Panc1 (cell line): Measurements from ENCODE around the gene POC1B. TPM values are rescaled to one million over a fixed set of nuclear protein-coding genes. Genes with fewer than 3 reads are reported as not detected.

ENCODE experiments used
- ATAC-seq: fragments of 200-7000 bp; cut with Tn5 transposase; 2 replicates; pipeline ENCODE4 v1.9.1; 2020; ENCODE audit warnings: mild to moderate bottlenecking, moderate library complexity
- BruUV-seq: library from RNA; stranded (reverse); fragments of 400-500 nt; replicated peaks from 2 replicates; lab custom pipeline; 2021; lab: Mats Ljungman, UMichigan
- CTCF ChIA-PET: fragments of 300-600 bp; sonication (Branson Sonifier 250); formaldehyde crosslinking; loops from one replicate; lab custom pipeline; 2022; ENCODE audit warnings: antibody characterized with exemption; lab: Charles Lee
- POLR2A ChIA-PET: fragments of 300-600 bp; sonication (Branson Sonifier 250); formaldehyde crosslinking; loops from one replicate; lab custom pipeline; 2022; ENCODE audit warnings: antibody characterized with exemption; lab: Charles Lee
- DNase-seq: peaks from one replicate; pipeline ENCODE4 v3.0.0-alpha.2; 2010; ENCODE audit warnings: low read depth, low spot score
- H3K27ac ChIP-seq: 2 replicates; pipeline ENCODE4 v1.5.1; 2011; ENCODE audit warnings: mild to moderate bottlenecking, low read length, inconsistent platforms
- H3K27me3 ChIP-seq: fragments of 200-500 bp; sonication (Bioruptor generic); 2 replicates; pipeline ENCODE4 v1.6.0; 2014; ENCODE audit warnings: low read length, inconsistent platforms; ENCODE audit not compliant: control insufficient read depth, insufficient read depth
- H3K36me3 ChIP-seq: fragments of 200-500 bp; sonication (Bioruptor generic); 2 replicates; pipeline ENCODE4 v1.5.1; 2014; ENCODE audit warnings: inconsistent platforms, mild to moderate bottlenecking, low read length, moderate library complexity; ENCODE audit not compliant: control insufficient read depth, insufficient read depth
- H3K4me1 ChIP-seq: 2 replicates; pipeline ENCODE4 v1.5.1; 2011; ENCODE audit warnings: inconsistent platforms, mild to moderate bottlenecking, low read length, moderate library complexity; ENCODE audit not compliant: control insufficient read depth, insufficient read depth
- H3K4me3 ChIP-seq, 2 experiments: 2 replicates each; pipeline ENCODE4 v1.5.1; 2011 to 2012; ENCODE audit warnings: low read depth in 2 of 2, low read length in 2 of 2, mild to moderate bottlenecking in 2 of 2, inconsistent platforms in 1 of 2, moderate library complexity in 1 of 2
- H3K9me3 ChIP-seq: fragments of 200-500 bp; sonication (Bioruptor generic); 2 replicates; pipeline ENCODE4 v1.5.1; 2014; ENCODE audit warnings: low read depth, mild to moderate bottlenecking, inconsistent platforms, low read length, moderate library complexity; ENCODE audit not compliant: control insufficient read depth, insufficient read depth
- POLR2AphosphoS5 ChIP-seq: IDR thresholded peaks from 2 replicates; pipeline ENCODE4 v1.6.1; 2012; ENCODE audit warnings: mild to moderate bottlenecking, low read depth, low read length, moderate library complexity
- SIN3A ChIP-seq: IDR thresholded peaks from 2 replicates; pipeline ENCODE4 v1.6.1; 2012; ENCODE audit warnings: low read depth, mild to moderate bottlenecking, low read length, moderate library complexity, borderline replicate concordance; ENCODE audit not compliant: insufficient read depth
- TCF7L2 ChIP-seq: IDR thresholded peaks from 2 replicates; pipeline ENCODE4 v1.6.1; 2011; ENCODE audit warnings: mild to moderate bottlenecking, low read depth, low read length, inconsistent platforms
- in situ Hi-C: cut with HindIII; loops from 2 replicates; pipeline ENCODE4 v1.10.0; 2016; ENCODE audit warnings: low sequenced_read_pairs, low pct_unique_long_range_greater_than_20kb
- intact Hi-C: fragments of 100-400 bp; cut with micrococcal nuclease; formaldehyde crosslinking; loops from one replicate; pipeline ENCODE4 v1.10.0; 2022; ENCODE audit not compliant: unreplicated experiment
- total RNA-seq: library from RNA; stranded (reverse); gene quantifications from one replicate; pipeline ENCODE4 v1.2.1, GENCODE V29; 2021; ENCODE audit not compliant: unreplicated experiment
- TF ChIP-seq, protein P1 (sequence below): fragments of 450-650 bp; IDR thresholded peaks from 2 replicates; pipeline ENCODE4 v1.5.1; 2017; ENCODE audit warnings: mild to moderate bottlenecking
- TF ChIP-seq, protein P2 (sequence below), 2 experiments: IDR thresholded peaks; 2 replicates each; pipeline ENCODE4 v1.6.1; 2011 to 2012; ENCODE audit warnings: low read depth in 2 of 2, control low read depth in 1 of 2, low read length in 1 of 2, mild to moderate bottlenecking in 1 of 2, moderate library complexity in 1 of 2; ENCODE audit not compliant: insufficient read depth in 1 of 2

The POC1B gene
- total RNA-seq, 1 experiment from 2014 or later = 7.3 TPM

DNA sequence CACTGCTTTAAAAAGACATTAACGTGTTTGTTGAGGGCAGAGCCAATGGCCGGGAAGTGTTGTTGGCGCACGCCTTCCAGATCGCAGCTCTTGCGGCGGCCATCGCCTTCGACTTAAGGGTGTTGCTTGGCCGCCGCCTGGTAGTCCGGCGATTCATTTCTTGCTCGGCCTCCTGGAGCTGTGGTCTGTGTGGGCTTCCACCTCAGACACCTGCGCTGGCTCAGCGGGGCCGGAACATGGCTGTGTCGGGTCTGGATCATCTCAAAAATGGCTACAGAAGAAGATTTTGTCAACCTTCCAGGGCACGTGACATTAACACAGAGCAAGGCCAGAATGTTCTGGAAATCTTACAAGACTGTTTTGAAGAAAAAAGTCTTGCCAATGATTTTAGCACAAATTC is 26.0 kb downstream of the POC1B start:
- Histone ChIP-seq H3K36me3 (no peaks in the 10 kb centered on the region), H3K27me3 (no peaks in the 10 kb centered on the region), H3K27ac (no peak overlapping the region), H3K9me3 (no peaks in the 10 kb centered on the region), H3K4me3 (no peak overlapping the region), H3K4me1 (no peaks in the 10 kb centered on the region)
- no TSS peak for BruUV-seq
- TF ChIP-seq POLR2AphosphoS5 (no peak), TCF7L2 (no peak), SIN3A (no peak)
- TF ChIP-seq, protein P1, sequence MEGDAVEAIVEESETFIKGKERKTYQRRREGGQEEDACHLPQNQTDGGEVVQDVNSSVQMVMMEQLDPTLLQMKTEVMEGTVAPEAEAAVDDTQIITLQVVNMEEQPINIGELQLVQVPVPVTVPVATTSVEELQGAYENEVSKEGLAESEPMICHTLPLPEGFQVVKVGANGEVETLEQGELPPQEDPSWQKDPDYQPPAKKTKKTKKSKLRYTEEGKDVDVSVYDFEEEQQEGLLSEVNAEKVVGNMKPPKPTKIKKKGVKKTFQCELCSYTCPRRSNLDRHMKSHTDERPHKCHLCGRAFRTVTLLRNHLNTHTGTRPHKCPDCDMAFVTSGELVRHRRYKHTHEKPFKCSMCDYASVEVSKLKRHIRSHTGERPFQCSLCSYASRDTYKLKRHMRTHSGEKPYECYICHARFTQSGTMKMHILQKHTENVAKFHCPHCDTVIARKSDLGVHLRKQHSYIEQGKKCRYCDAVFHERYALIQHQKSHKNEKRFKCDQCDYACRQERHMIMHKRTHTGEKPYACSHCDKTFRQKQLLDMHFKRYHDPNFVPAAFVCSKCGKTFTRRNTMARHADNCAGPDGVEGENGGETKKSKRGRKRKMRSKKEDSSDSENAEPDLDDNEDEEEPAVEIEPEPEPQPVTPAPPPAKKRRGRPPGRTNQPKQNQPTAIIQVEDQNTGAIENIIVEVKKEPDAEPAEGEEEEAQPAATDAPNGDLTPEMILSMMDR = no peak
- TF ChIP-seq, protein P2, sequence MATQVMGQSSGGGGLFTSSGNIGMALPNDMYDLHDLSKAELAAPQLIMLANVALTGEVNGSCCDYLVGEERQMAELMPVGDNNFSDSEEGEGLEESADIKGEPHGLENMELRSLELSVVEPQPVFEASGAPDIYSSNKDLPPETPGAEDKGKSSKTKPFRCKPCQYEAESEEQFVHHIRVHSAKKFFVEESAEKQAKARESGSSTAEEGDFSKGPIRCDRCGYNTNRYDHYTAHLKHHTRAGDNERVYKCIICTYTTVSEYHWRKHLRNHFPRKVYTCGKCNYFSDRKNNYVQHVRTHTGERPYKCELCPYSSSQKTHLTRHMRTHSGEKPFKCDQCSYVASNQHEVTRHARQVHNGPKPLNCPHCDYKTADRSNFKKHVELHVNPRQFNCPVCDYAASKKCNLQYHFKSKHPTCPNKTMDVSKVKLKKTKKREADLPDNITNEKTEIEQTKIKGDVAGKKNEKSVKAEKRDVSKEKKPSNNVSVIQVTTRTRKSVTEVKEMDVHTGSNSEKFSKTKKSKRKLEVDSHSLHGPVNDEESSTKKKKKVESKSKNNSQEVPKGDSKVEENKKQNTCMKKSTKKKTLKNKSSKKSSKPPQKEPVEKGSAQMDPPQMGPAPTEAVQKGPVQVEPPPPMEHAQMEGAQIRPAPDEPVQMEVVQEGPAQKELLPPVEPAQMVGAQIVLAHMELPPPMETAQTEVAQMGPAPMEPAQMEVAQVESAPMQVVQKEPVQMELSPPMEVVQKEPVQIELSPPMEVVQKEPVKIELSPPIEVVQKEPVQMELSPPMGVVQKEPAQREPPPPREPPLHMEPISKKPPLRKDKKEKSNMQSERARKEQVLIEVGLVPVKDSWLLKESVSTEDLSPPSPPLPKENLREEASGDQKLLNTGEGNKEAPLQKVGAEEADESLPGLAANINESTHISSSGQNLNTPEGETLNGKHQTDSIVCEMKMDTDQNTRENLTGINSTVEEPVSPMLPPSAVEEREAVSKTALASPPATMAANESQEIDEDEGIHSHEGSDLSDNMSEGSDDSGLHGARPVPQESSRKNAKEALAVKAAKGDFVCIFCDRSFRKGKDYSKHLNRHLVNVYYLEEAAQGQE (IDR thresholded peaks at IDR 0.05; ENCODE audit: insufficient read depth in 1 of 2, low read depth in 2 of 2, low read length in 1 of 2) = no peak
- DNase-seq (no peak), ATAC-seq (no peak)
- ChIA-PET CTCF (no interaction called here), POLR2A (no interaction called here)
- in situ Hi-C loops (no loop called here), intact Hi-C loops (no loop called here)

DNA sequence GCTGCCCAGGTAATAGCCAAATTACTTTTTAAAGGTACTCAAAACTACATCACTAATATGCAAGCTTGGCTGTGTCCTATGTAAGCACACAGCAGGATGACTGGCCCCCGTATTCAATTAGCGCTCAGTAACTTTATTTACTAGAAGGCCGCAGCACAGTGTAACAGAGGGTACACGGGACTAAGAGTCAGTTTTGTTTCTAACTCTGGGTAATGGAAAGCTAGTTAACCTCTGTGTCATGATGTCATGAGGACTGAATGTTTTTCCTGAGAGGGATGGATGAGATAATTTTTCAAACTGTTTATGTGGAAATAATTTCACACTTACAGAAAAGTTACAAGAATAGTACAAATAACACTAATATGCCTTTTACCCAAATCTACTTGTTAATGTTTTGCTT is 28.4 kb downstream of the POC1B start:
- ATAC-seq = no peak
- H3K27ac ChIP-seq = no peak overlapping the region
- H3K4me3 ChIP-seq = no peak overlapping the region
- ChIA-PET POLR2A (no interaction called here), CTCF (no interaction called here)
- H3K27me3 ChIP-seq = no peaks in the 10 kb centered on the region
- intact Hi-C loops = no loop called here
- no peak for DNase-seq
- TF ChIP-seq, protein P2 (IDR thresholded peaks at IDR 0.05; ENCODE audit: insufficient read depth in 1 of 2, low read depth in 2 of 2, low read length in 1 of 2) = no peak
- TF ChIP-seq, protein P1 = no peak
- no peak for TF ChIP-seq SIN3A
- no peak for TF ChIP-seq TCF7L2
- TF ChIP-seq POLR2AphosphoS5 = no peak
- BruUV-seq = no TSS peak
- in situ Hi-C loops = no loop called here
- no peaks in the 10 kb centered on the region for H3K36me3 ChIP-seq
- H3K4me1 ChIP-seq = no peaks in the 10 kb centered on the region
- H3K9me3 ChIP-seq = no peaks in the 10 kb centered on the region
